AG04449 (cell line): ENCODE results near the gene IFI27.

Experiments used
- CTCF ChIA-PET: fragments of 350-600 bp; formaldehyde crosslinking; extraction: SDS; loops from one replicate; lab custom pipeline; 2021; ENCODE audit warnings: antibody characterized with exemption; lab: Yijun Ruan, JAX
- POLR2A ChIA-PET: fragments of 400-600, 350-600 bp; formaldehyde crosslinking; extraction: SDS; loops from one replicate; lab custom pipeline; 2020; ENCODE audit warnings: antibody characterized with exemption, inconsistent platforms; lab: Yijun Ruan, JAX
- DNase-seq: peaks from one replicate; pipeline ENCODE4 v3.0.0-alpha.2; 2010; ENCODE audit warnings: low read depth, low spot score
- H3K4me3 ChIP-seq: 2 replicates; pipeline ENCODE4 v1.5.1; 2011; ENCODE audit warnings: low read depth, mild to moderate bottlenecking, control low read depth, low read length
- TF ChIP-seq, protein P1 (sequence below): IDR thresholded peaks from one replicate; pipeline ENCODE4 v1.5.1; 2011; ENCODE audit warnings: mild to moderate bottlenecking, moderate library complexity, low read length, control low read depth, inconsistent platforms; ENCODE audit not compliant: insufficient read depth; ENCODE audit errors: missing control alignments

Gene IFI27

DNA sequence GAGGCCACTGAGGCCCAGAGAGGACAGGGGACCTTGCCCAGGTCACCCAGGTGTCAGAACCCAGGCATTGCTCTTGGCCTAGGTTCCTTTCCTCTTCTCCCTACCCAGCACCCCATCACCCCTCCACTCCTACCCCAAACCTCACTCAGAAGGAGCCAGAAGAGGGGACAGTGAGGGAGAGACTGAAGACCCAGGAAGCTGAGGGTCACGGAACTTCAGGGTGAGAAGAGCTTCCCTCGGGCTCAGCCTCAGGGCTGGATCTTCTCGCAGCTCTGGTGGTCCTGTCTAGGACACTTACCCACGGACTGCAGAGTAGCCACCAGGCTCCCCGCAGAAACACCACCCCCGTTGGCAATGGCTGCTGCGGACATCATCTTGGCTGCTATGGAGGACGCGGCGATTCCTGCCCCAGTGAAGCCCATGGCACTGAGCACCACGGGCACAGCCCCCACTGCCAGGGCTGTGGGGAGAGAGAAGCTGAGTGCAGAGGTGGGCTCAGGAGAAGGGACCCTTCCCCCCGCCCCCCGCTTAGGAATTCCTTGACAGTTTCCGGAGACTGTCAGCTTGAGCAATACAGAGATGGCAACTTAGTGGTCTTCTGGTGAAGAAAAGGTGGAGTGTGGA is 17.8 kb downstream of the IFI27 start:
- no peak for DNase-seq
- peak overlapping the region; percentile 73 for H3K4me3 ChIP-seq
- ChIA-PET POLR2A (interaction anchor here (1.0 to 1.3 kb wide), 2 partner anchors 23 to 47 kb away, joined by 3 to 4 read pairs; partner anchors contain the start of genes DDX24 and IFI27L1), CTCF (interaction anchor here (0.8 to 7.4 kb wide), 18 partner anchors 8 to 471 kb away, joined by 3 to 157 read pairs (median 4); partner anchors contain the start of genes DDX24 and IFI27L1)
- TF ChIP-seq, protein P1, sequence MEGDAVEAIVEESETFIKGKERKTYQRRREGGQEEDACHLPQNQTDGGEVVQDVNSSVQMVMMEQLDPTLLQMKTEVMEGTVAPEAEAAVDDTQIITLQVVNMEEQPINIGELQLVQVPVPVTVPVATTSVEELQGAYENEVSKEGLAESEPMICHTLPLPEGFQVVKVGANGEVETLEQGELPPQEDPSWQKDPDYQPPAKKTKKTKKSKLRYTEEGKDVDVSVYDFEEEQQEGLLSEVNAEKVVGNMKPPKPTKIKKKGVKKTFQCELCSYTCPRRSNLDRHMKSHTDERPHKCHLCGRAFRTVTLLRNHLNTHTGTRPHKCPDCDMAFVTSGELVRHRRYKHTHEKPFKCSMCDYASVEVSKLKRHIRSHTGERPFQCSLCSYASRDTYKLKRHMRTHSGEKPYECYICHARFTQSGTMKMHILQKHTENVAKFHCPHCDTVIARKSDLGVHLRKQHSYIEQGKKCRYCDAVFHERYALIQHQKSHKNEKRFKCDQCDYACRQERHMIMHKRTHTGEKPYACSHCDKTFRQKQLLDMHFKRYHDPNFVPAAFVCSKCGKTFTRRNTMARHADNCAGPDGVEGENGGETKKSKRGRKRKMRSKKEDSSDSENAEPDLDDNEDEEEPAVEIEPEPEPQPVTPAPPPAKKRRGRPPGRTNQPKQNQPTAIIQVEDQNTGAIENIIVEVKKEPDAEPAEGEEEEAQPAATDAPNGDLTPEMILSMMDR = no peak

DNA sequence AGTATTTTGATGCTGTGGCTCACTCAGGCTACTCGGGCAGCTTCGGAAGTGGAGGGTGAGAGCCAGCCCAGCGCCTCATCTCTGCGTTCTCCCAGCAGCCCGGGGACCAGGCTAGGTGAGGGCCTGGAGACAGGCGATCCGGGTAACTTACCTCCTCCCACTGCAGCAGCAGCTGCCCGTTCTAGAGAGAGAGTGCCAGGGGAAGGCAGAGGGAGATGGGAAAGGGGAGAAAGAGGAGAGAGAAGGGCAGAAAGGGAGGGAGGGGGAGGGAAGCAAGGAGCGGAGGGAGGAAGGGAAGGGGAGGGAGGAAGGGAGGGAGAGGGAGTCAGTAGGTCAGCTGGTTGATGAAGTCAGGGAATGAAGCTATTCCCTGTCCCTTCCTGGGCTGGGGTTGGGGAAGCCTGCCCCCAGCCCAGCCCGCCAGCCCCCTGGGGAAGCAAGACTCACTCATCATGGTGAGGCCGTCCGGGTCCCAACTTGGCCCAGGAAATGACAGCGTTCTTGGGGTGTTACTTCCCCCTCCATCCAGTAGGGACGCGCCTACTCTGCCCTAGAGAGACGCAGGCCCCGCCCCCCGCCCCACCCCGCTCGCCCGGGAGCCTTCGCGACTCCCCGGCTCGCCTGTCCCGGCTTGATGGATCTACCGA is 18.7 kb downstream of the IFI27 start, which contains the start of gene IFI27L2:
TSS of gene IFI27L2 (minus strand) at position 494 of the 647 bp plus-strand sequence. CDS start at position 454, 40 bp downstream.
- peak within 1 kb of the TSS; percentile 73 for H3K4me3 ChIP-seq
- no peak for DNase-seq
- TF ChIP-seq, protein P1 = peak; percentile 29
- CTCF ChIA-PET = interaction anchor here (0.8 to 7.4 kb wide), 19 partner anchors 7 to 470 kb away, joined by 3 to 157 read pairs (median 5); partner anchors contain the start of genes DDX24 and IFI27L1
- POLR2A ChIA-PET = interaction anchor here (1.0 to 1.3 kb wide), 2 partner anchors 24 to 48 kb away, joined by 3 to 4 read pairs; partner anchors contain the start of genes DDX24 and IFI27L1

DNA sequence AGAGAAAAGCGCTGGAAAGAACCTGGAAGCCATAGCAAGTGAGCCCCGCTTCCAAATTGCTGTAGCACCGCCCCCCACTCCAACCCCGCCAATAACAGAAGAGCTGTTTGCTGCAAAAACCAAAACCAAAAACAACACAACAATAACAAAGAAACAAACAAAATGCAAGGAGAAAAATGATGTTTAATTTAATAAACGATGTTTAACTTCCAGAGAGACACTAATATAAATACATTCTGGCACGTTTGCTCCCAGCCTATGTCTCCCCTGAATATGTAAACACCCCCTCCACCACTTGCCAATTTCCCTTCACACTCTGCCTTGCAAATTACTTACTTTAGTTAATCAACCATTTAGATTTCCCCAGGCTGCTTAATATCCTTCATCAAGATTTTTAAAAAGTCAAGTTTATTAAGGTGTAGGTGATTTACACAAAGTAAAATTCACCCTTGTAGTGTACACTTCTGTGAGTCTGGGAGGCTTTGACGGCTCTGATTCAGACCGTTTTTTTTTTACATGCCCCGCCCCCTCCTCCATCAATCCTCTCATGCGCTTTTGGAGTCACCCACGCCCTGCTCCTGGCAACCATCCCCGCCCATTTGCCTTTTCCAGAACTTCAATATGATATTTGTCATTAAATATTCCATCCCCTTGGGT is 19.4 kb downstream of the IFI27 start:
- TF ChIP-seq, protein P1 = no peak
- ChIA-PET CTCF (interaction anchor here (0.9 to 7.4 kb wide), 17 partner anchors 9 to 420 kb away, joined by 3 to 157 read pairs (median 22); partner anchors contain the start of genes DDX24 and IFI27L1), POLR2A (interaction anchor here (1.3 kb wide), 1 partner anchor 49 kb away, joined by 4 read pairs; the partner anchor contains the start of genes DDX24 and IFI27L1)
- H3K4me3 ChIP-seq = peak overlapping the region; percentile 73
- DNase-seq = no peak

DNA sequence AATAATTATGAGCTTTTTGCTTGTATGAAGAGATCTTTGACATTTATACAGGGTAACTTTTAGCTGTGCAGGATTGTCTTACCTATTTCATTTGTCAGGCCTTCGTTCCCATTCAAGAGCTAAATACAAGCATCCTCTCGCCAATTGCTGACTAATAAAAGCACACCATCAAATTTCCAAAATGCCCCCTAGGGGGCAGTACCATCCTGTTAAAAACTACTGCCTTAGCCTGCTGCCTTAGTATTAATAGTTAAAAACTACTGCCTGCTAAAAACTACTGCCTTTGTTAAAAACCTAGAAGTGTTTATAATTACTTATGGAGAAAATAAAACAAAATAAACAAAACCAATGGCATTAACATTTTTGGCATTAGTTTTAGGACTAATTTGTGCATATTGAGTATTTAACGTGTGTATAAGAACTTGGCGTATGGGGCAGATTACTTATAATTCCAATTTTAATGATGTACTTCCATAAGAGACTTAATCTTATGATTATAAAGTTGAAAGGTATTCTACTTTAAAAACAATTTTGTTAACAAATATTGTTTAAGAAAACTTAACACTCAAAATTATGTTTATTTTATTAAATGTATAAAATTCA is 21.9 kb downstream of the IFI27 start:
- no peak for DNase-seq
- ChIA-PET POLR2A (no interaction called here), CTCF (interaction anchor here (0.6 to 7.4 kb wide), 48 partner anchors 10 to 539 kb away, joined by 3 to 157 read pairs (median 5); partner anchors contain the start of genes DDX24, IFI27L1, OTUB2 and PPP4R4)
- H3K4me3 ChIP-seq = no peak overlapping the region
- TF ChIP-seq, protein P1 = peak; percentile 31

DNA sequence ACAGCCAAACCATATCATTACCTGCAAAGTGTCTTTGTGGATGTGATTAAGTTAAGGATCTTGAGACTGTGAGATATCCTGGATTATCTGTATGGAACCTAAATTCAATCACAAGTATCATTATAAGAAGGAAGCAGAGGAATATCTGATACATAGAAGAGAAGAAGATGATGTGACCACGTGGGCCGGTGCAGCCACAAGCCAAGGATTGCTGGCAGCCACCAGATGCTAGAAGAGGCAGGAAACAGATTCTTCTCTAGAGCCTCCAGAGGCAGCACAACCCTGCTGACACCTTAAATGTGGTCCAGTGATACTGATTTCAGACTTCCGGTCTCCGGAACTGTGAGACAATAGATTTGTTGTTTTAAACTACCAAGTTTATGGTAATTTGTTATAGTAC is 24.9 kb downstream of the IFI27 start:
- POLR2A ChIA-PET = no interaction called here
- no peak for DNase-seq
- H3K4me3 ChIP-seq = no peak overlapping the region
- TF ChIP-seq, protein P1 = no peak
- CTCF ChIA-PET = interaction anchor here (2.1 to 11.3 kb wide), 5 partner anchors 36 to 351 kb away, joined by 15 to 348 read pairs (median 83); no protein-coding TSS in a partner anchor
